Measurements from ENCODE around the gene ARL2BP. TPM values are rescaled to one million over a fixed set of nuclear protein-coding genes. Genes with fewer than 3 reads are reported as not detected.

ARL2BP gene
- total RNA-seq, 1 donor from 2014 or later: 37.1 TPM

DNA sequence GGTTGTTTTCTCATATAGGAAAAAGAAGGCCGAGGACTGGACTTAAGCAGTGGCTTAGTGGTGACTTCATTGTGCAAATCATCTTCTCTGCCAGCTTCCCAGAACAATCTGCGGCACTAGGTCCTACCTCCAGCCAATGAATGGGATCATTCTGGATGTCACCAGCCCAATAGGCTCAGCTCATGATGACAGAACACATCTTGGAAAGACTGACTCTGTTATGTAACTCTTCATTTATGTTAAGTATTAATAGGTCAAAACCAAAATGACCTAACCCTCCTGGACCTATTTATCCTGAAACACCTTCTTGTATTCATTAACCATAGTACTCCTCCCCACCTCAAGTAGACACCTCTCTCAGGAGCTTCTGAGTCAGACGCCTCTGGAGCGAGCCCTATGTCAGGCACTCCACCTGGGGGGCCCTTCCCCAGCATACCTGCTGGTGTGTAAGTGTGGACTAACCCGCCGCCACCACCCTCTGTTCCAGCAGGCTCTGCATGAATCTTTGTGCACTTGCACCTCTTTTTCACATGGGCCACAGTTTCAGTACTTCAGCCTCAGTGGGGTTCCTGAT, 7.2 kb downstream of the ARL2BP start:
- no peaks in the 10 kb centered on the region for H3K27me3 ChIP-seq (ENCODE audit: control insufficient read depth in 3 of 3, insufficient read depth in 3 of 3, low read length in 3 of 3)
- no peak overlapping the region for H3K9ac ChIP-seq (ENCODE audit: low read depth in 1 of 3, low read length in 3 of 3)
- H3K9me3 ChIP-seq (ENCODE audit: control insufficient read depth in 3 of 3, low read length in 3 of 3): no peaks in the 10 kb centered on the region
- no peaks in the 10 kb centered on the region for H3K4me1 ChIP-seq (ENCODE audit: control insufficient read depth in 3 of 3, insufficient read depth in 3 of 3, low read length in 3 of 3)
- no peak overlapping the region for H3K4me3 ChIP-seq (ENCODE audit: low read length in 3 of 3)
- no peak overlapping the region for H3K27ac ChIP-seq (ENCODE audit: low read depth, low read length)
- peaks cover 52 to 79% (median 70%) of the 10 kb centered on the region in 3 donors for H3K36me3 ChIP-seq (ENCODE audit: control insufficient read depth in 3 of 3, insufficient read depth in 3 of 3, low read length in 3 of 3)

DNA sequence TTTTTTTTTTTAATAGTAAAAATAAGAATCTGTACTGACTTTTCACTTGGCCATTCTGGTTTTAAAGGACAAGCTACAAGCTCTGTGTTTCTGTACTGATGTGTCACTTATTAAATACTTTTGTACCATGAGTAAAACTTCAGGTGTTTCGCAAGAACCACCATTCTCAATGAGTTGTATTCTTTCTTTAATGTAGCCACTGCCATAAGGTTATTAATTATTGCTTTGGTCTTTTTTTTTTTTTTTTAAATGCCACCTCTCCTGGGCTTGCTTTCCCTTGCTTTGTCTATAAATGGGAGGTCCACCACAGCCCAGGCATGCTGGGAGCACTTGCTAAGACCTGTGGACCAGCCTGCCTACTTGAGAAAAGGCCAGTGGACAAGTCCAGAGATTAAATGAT, 8.4 kb downstream of the ARL2BP start:
- no peaks in the 10 kb centered on the region for H3K4me1 ChIP-seq (ENCODE audit: control insufficient read depth in 3 of 3, insufficient read depth in 3 of 3, low read length in 3 of 3)

DNA sequence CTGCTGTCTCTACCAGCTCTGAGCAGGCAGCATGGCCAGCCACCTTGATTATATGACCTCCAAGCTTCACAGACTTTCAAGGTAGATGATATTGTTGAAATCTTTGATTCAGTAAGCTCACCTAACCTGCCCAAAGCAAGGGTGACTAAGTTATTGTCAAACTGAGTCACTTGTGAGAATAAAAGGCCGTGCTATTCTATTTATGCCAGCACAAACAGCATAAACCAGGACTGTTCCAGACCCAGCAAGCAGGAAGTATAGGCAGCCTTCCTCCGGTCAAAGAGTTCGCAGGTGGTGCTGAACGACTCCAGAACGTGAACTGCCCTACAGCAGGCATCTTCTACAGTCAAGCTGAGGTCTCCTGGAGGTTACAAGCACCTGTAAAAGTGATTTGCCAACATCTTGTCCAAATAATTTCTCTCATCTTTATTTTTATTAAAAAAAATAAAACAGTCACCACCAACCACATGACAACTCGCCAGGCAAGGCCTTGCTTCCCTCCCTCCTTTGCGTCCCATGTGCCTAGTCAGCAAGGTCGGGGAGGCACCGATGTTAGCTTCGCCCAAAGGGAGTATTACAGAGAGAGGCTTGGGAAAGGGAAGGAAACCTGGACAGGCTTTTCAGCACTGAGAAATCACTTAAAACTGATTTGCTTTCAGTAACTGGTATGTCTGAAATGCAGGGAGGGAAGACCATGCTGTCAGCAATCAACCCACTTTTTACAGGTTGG, 10.8 kb downstream of the ARL2BP start:
- Histone ChIP-seq H3K4me1 (ENCODE audit: control insufficient read depth in 3 of 3, insufficient read depth in 3 of 3, low read length in 3 of 3) (peaks cover 0 to 4% (median 0%) of the 10 kb centered on the region in 3 donors), H3K9me3 (ENCODE audit: control insufficient read depth in 3 of 3, low read length in 3 of 3) (no peaks in the 10 kb centered on the region), H3K36me3 (ENCODE audit: control insufficient read depth in 3 of 3, insufficient read depth in 3 of 3, low read length in 3 of 3) (peaks cover 30 to 50% (median 49%) of the 10 kb centered on the region in 3 donors), H3K4me3 (ENCODE audit: low read length in 3 of 3) (no peak overlapping the region), H3K27ac (ENCODE audit: low read depth, low read length) (no peak overlapping the region), H3K27me3 (ENCODE audit: control insufficient read depth in 3 of 3, insufficient read depth in 3 of 3, low read length in 3 of 3) (no peaks in the 10 kb centered on the region), H3K9ac (ENCODE audit: low read depth in 1 of 3, low read length in 3 of 3) (no peak overlapping the region)

More for the DNA sequence above, 8.4 kb downstream of the ARL2BP start:
- H3K27me3 ChIP-seq (ENCODE audit: control insufficient read depth in 3 of 3, insufficient read depth in 3 of 3, low read length in 3 of 3): no peaks in the 10 kb centered on the region
- peaks cover 50 to 71% (median 66%) of the 10 kb centered on the region in 3 donors for H3K36me3 ChIP-seq (ENCODE audit: control insufficient read depth in 3 of 3, insufficient read depth in 3 of 3, low read length in 3 of 3)
- no peak overlapping the region for H3K27ac ChIP-seq (ENCODE audit: low read depth, low read length)
- no peaks in the 10 kb centered on the region for H3K9me3 ChIP-seq (ENCODE audit: control insufficient read depth in 3 of 3, low read length in 3 of 3)
- H3K9ac ChIP-seq (ENCODE audit: low read depth in 1 of 3, low read length in 3 of 3): no peak overlapping the region
- no peak overlapping the region for H3K4me3 ChIP-seq (ENCODE audit: low read length in 3 of 3)

DNA sequence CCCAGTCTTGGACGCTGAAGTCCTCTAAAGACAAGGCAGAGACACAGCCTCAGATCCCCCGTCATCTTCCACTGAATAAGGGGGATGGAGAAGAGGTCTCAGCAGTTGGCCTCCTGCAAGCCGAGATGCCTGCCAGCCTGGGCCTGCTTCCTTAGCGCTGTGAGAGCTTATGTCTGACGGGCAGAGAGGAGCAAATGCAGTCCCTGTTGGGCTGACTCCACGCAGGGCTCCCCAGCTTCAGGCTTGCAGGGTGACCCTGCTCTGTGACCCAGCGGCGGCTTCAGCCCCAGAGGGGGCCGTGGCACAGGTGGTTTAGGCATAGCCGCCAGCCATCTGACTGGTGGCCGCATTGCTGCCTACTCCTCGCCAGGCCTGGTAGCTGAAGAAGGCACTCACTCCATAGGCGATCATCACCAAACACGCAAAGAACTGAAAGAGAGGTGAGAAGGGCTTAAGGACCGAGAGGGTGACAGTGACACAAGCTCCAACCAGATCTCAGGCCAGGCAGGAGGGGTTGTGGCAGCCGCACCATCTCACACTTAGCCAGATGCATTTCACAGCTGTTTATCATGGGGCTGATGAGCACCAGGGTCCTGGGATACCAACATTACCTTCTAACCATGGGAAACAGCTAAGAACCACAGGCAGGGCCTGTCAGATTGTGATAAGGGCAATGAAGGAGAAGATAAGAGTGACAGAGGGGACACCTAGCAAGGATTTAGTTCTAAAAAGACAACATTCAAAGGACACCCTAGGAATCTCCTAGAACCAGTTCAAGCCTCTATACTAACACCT, 11.7 kb downstream of the ARL2BP start:
- no peaks in the 10 kb centered on the region for H3K27me3 ChIP-seq (ENCODE audit: control insufficient read depth in 3 of 3, insufficient read depth in 3 of 3, low read length in 3 of 3)
- peaks cover 23 to 41% (median 40%) of the 10 kb centered on the region in 3 donors for H3K36me3 ChIP-seq (ENCODE audit: control insufficient read depth in 3 of 3, insufficient read depth in 3 of 3, low read length in 3 of 3)
- H3K4me3 ChIP-seq (ENCODE audit: low read length in 3 of 3): no peak overlapping the region
- peaks cover 0 to 4% (median 0%) of the 10 kb centered on the region in 3 donors for H3K4me1 ChIP-seq (ENCODE audit: control insufficient read depth in 3 of 3, insufficient read depth in 3 of 3, low read length in 3 of 3)
- H3K9me3 ChIP-seq (ENCODE audit: control insufficient read depth in 3 of 3, low read length in 3 of 3): no peaks in the 10 kb centered on the region
- H3K27ac ChIP-seq (ENCODE audit: low read depth, low read length): no peak overlapping the region
- peak overlapping the region in 1 of 3 donors; percentile 8 for H3K9ac ChIP-seq (ENCODE audit: low read depth in 1 of 3, low read length in 3 of 3)

DNA sequence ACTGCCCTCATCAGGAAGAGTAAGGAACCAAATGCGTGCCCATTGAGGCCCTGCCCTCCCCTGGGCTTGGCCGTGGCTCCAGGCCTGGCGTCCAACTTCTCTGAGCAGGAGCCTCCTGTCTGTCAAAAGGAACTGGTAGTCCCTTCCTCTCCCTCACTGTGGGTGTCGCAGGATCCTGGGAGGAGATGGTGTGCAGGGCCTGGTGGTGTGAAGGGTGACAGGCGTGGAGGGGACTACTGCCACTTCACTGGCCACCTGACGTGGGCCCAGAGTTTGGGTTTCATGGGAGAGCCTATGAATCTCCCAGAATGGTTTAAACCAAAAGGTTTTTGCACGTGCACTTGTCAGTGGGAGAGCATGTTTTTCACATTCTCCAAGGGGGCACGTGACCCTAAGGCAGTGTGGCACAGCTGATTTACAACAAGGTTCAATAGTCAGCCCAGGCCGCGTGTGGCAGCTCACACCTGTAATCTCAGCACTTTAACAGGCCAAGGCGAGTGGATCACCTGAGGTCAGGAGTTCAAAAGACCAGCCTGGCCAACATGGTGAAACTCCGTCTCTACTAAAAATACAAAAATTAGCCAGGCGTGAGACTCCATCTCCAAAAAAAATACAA, 12.5 kb downstream of the ARL2BP start:
- Histone ChIP-seq H3K4me3 (ENCODE audit: low read length in 3 of 3) (no peak overlapping the region), H3K27ac (ENCODE audit: low read depth, low read length) (no peak overlapping the region), H3K9ac (ENCODE audit: low read depth in 1 of 3, low read length in 3 of 3) (peak overlapping the region in 1 of 3 donors; percentile 3)

DNA sequence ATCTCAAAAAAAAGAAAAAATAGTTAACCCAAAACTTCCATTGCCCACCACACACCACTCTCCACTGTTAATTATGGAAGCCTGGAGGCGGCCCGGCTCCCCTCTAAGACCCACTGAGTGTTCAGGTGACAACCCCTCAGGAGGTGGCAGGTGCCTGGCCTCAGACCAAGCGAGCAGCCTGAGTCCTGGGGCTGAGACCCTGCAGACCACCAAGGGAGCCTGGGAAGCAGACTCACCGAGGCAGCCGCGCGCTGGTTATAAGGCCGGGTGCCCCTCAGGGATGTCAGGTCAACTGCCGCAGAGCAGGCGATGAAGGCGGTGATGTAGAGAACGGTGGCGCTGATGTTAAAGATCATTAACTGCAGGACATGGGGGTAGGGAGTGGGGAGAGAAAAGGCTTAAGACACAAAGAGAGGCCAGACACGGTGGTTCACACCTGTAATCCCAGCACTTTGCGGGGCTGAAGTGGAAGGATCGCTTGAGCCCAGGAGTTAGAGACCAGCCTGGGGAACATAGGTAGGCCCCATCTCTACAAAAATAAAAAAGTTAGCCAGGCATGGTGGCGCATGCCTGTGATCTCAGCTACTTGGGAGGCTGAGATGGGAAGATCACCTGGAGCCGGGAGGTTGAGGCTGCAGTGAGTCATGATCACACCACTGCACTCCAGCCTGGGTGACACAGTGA, 13.3 kb downstream of the ARL2BP start:
- Histone ChIP-seq H3K4me1 (ENCODE audit: control insufficient read depth in 3 of 3, insufficient read depth in 3 of 3, low read length in 3 of 3) (peaks cover 0 to 4% (median 0%) of the 10 kb centered on the region in 3 donors), H3K27ac (ENCODE audit: low read depth, low read length) (no peak overlapping the region), H3K27me3 (ENCODE audit: control insufficient read depth in 3 of 3, insufficient read depth in 3 of 3, low read length in 3 of 3) (no peaks in the 10 kb centered on the region), H3K9ac (ENCODE audit: low read depth in 1 of 3, low read length in 3 of 3) (no peak overlapping the region), H3K9me3 (ENCODE audit: control insufficient read depth in 3 of 3, low read length in 3 of 3) (no peaks in the 10 kb centered on the region), H3K4me3 (ENCODE audit: low read length in 3 of 3) (no peak overlapping the region), H3K36me3 (ENCODE audit: control insufficient read depth in 3 of 3, insufficient read depth in 3 of 3, low read length in 3 of 3) (peaks cover 7 to 26% (median 26%) of the 10 kb centered on the region in 3 donors)

More for the DNA sequence above, 12.5 kb downstream of the ARL2BP start:
- Histone ChIP-seq H3K27me3 (ENCODE audit: control insufficient read depth in 3 of 3, insufficient read depth in 3 of 3, low read length in 3 of 3) (no peaks in the 10 kb centered on the region), H3K9me3 (ENCODE audit: control insufficient read depth in 3 of 3, low read length in 3 of 3) (no peaks in the 10 kb centered on the region), H3K4me1 (ENCODE audit: control insufficient read depth in 3 of 3, insufficient read depth in 3 of 3, low read length in 3 of 3) (peaks cover 0 to 4% (median 0%) of the 10 kb centered on the region in 3 donors), H3K36me3 (ENCODE audit: control insufficient read depth in 3 of 3, insufficient read depth in 3 of 3, low read length in 3 of 3) (peaks cover 15 to 34% (median 33%) of the 10 kb centered on the region in 3 donors)

DNA sequence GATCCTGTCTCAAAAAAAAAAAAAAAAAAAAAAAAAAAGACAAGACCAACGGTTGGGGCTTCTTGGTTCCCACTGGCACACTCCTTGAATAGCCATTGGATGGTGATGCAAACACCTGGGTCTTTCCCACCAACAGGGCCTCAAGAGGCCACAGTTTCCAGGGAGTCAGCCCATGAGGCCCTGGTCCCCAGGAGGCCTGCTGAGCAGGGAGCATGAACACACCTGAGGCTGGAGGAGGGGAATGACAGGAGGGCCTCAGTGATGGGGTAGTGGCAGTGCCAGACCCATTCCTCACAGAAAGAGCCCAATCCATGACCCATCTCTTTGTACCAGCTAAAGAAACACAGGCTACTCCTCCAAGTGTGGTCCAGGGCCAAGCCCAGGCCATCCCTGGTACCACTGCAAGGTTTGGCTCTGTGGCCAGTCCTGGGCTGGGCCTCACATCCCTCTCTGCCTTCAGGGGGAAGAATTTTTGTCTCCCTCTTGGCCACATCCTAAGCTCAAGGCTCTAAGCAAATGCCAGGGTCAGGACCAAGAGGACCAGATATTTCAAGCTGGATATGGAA, 13.9 kb downstream of the ARL2BP start:
- Histone ChIP-seq H3K9me3 (ENCODE audit: control insufficient read depth in 3 of 3, low read length in 3 of 3) (no peaks in the 10 kb centered on the region), H3K27ac (ENCODE audit: low read depth, low read length) (no peak overlapping the region), H3K9ac (ENCODE audit: low read depth in 1 of 3, low read length in 3 of 3) (no peak overlapping the region), H3K4me3 (ENCODE audit: low read length in 3 of 3) (no peak overlapping the region), H3K4me1 (ENCODE audit: control insufficient read depth in 3 of 3, insufficient read depth in 3 of 3, low read length in 3 of 3) (peaks cover 0 to 4% (median 0%) of the 10 kb centered on the region in 3 donors), H3K27me3 (ENCODE audit: control insufficient read depth in 3 of 3, insufficient read depth in 3 of 3, low read length in 3 of 3) (no peaks in the 10 kb centered on the region), H3K36me3 (ENCODE audit: control insufficient read depth in 3 of 3, insufficient read depth in 3 of 3, low read length in 3 of 3) (peaks cover 7 to 22% (median 21%) of the 10 kb centered on the region in 3 donors)

DNA sequence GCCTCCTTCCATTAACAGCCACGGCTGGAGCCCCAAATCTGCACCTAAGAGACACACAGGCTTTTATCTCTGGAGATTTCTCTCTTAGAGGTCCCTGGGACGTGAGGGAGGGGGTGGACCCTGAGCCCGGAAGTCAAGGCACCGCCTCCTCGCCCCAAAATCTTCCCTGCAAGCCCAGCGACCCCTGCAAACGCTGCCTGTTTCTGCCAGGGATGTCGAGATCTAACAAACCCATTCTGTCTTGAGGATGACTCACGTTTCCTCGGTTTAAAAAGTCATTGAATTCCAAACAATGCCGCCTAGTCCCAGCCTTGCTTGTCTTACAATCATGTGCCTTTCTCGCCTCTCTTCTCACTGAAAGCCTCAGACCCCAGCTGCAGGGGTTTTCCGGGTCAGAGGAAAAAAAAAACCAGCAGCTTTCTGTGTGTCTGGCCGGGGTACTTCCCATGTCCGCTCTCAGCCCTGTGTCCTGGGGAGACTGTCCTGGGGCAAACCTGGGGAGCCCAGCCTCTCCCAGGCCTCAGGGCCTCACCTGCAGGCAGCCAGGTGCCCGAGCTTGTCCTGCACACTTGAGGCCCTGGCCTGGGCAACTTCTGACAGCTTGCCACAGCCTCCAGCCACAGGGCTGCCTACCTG, 15.4 kb downstream of the ARL2BP start:
- Histone ChIP-seq H3K4me3 (ENCODE audit: low read length in 3 of 3) (no peak overlapping the region), H3K4me1 (ENCODE audit: control insufficient read depth in 3 of 3, insufficient read depth in 3 of 3, low read length in 3 of 3) (peaks cover 0 to 4% (median 0%) of the 10 kb centered on the region in 3 donors), H3K36me3 (ENCODE audit: control insufficient read depth in 3 of 3, insufficient read depth in 3 of 3, low read length in 3 of 3) (peaks cover 4 to 16% (median 14%) of the 10 kb centered on the region in 3 donors), H3K9me3 (ENCODE audit: control insufficient read depth in 3 of 3, low read length in 3 of 3) (no peaks in the 10 kb centered on the region), H3K27ac (ENCODE audit: low read depth, low read length) (no peak overlapping the region), H3K27me3 (ENCODE audit: control insufficient read depth in 3 of 3, insufficient read depth in 3 of 3, low read length in 3 of 3) (no peaks in the 10 kb centered on the region), H3K9ac (ENCODE audit: low read depth in 1 of 3, low read length in 3 of 3) (peak overlapping the region in 2 of 3 donors; percentile 25 to 51)

DNA sequence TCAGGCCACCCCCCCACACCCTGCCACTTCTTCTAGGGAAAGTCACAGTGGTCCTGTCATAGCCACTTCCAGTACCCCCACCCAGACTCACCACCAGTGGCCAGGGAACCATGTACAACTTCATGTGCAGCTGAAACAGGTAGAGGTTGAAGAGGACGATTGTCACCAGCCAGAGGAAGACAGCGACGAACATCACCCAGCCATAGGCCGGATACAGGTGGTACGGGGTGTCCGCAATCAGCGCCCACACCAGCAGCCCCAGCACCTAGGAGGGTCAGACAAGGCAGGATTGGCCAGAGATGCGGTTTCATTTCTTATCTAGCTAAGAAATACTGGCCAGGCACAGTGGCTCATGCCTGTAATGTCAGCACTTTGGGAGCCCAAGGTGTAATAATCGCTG, 16.7 kb downstream of the ARL2BP start:
- Histone ChIP-seq H3K27me3 (ENCODE audit: control insufficient read depth in 3 of 3, insufficient read depth in 3 of 3, low read length in 3 of 3) (no peaks in the 10 kb centered on the region), H3K9ac (ENCODE audit: low read depth in 1 of 3, low read length in 3 of 3) (no peak overlapping the region), H3K9me3 (ENCODE audit: control insufficient read depth in 3 of 3, low read length in 3 of 3) (no peaks in the 10 kb centered on the region), H3K36me3 (ENCODE audit: control insufficient read depth in 3 of 3, insufficient read depth in 3 of 3, low read length in 3 of 3) (peaks cover 1 to 6% (median 2%) of the 10 kb centered on the region in 3 donors), H3K4me1 (ENCODE audit: control insufficient read depth in 3 of 3, insufficient read depth in 3 of 3, low read length in 3 of 3) (peaks cover 0 to 4% (median 0%) of the 10 kb centered on the region in 3 donors), H3K4me3 (ENCODE audit: low read length in 3 of 3) (no peak overlapping the region), H3K27ac (ENCODE audit: low read depth, low read length) (no peak overlapping the region)
